Endothelial cell of umbilical vein (primary cell): ENCODE measurements around the gene RUNX2.

Experiments
- CTCF ChIP-seq, 2 donors: IDR thresholded peaks; 1 replicate in 1 of 2; 2 replicates in 1 of 2; pipeline ENCODE4 v1.5.1; 2011; ENCODE audit warnings: low read length in 2 of 2, mild to moderate bottlenecking in 2 of 2, moderate library complexity in 2 of 2, control low read depth in 1 of 2, inconsistent platforms in 1 of 2, low read depth in 1 of 2; ENCODE audit not compliant: insufficient read depth in 1 of 2; ENCODE audit errors: extremely low read depth in 1 of 2
- EZH2 ChIP-seq: IDR thresholded peaks from 2 replicates; pipeline ENCODE4 v1.6.1; 2012; ENCODE audit warnings: borderline replicate concordance, low read depth, mild to moderate bottlenecking, moderate library complexity, low read length, inconsistent platforms; ENCODE audit not compliant: severe bottlenecking
- FOS ChIP-seq: IDR thresholded peaks from 2 replicates; pipeline ENCODE4 v1.6.1; 2011; ENCODE audit warnings: mild to moderate bottlenecking, low read length, moderate library complexity, borderline replicate concordance; ENCODE audit not compliant: insufficient read depth
- JUN ChIP-seq: IDR thresholded peaks from 2 replicates; pipeline ENCODE4 v1.6.1; 2011; ENCODE audit warnings: borderline replicate concordance, low read depth; ENCODE audit not compliant: insufficient read length, insufficient read depth
- MAX ChIP-seq: IDR thresholded peaks from 2 replicates; pipeline ENCODE4 v1.6.1; 2011; ENCODE audit not compliant: insufficient read depth, insufficient read length
- MYC ChIP-seq: IDR thresholded peaks from one replicate; pipeline ENCODE4 v1.6.1; 2011; ENCODE audit warnings: mild to moderate bottlenecking, low read depth, low read length
- POLR2A ChIP-seq: IDR thresholded peaks from 2 replicates; pipeline ENCODE4 v1.6.1; 2012; ENCODE audit warnings: low read depth, mild to moderate bottlenecking, control low read depth, low read length
- POLR2AphosphoS5 ChIP-seq: IDR thresholded peaks from 2 replicates; pipeline ENCODE4 v1.6.1; 2012; ENCODE audit warnings: low read depth, mild to moderate bottlenecking, control low read depth, low read length, moderate library complexity; ENCODE audit not compliant: insufficient read depth

GRCh38 chr6:45686841-45687569 is 358.9 kb downstream of the RUNX2 start:
- TF ChIP-seq POLR2AphosphoS5 (no peak), FOS (no peak), EZH2 (no peak), POLR2A (no peak), CTCF (IDR thresholded peaks at IDR 0.05; ENCODE audit: extremely low read depth in 1 of 2, insufficient read depth in 1 of 2, low read depth in 1 of 2, low read length in 2 of 2) (no peak), MAX (no peak), JUN (no peak), MYC (no peak)
